HG03575 (cell line): Measurements from ENCODE around the gene SNAPC4.
"Not testable (repeated sequence)": the region's sequence is repeated elsewhere in the genome, so short reads cannot be mapped to it uniquely, and the experiment has no call there.

Source experiments
- ATAC-seq: cut with Tn5 transposase; IDR thresholded peaks from one replicate; pipeline ENCODE4 v1.9.1; 2021; ENCODE audit not compliant: unreplicated experiment, insufficient number of reproducible peaks, low FRiP score; ENCODE audit errors: extremely low read depth

SNAPC4 gene

GRCh38 chr9:136363106-136363948, 36.6 kb downstream of the SNAPC4 start, which contains the start of gene DNLZ:
DNLZ (minus strand) TSS chr9:136363744; CDS start chr9:136363714, 30 bp downstream.
- no peak for ATAC-seq

DNA sequence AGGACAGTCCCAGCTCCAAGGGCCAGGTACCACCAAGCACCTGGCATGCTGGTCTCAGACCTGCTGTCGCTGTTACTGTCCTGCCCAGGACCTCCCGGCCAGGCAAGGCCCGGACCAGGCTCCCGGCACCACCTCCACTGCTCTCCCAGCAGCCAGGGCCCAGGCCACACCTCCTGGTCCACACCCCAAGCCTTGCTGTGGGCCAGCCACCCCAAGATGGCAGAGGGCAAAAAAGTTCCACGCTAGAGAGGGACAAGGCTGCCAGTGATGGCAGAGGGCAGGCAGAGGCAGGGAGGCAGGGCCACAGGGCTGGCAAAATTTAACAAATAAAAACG, 37.6 kb downstream of the SNAPC4 start:
- ATAC-seq = no peak

DNA sequence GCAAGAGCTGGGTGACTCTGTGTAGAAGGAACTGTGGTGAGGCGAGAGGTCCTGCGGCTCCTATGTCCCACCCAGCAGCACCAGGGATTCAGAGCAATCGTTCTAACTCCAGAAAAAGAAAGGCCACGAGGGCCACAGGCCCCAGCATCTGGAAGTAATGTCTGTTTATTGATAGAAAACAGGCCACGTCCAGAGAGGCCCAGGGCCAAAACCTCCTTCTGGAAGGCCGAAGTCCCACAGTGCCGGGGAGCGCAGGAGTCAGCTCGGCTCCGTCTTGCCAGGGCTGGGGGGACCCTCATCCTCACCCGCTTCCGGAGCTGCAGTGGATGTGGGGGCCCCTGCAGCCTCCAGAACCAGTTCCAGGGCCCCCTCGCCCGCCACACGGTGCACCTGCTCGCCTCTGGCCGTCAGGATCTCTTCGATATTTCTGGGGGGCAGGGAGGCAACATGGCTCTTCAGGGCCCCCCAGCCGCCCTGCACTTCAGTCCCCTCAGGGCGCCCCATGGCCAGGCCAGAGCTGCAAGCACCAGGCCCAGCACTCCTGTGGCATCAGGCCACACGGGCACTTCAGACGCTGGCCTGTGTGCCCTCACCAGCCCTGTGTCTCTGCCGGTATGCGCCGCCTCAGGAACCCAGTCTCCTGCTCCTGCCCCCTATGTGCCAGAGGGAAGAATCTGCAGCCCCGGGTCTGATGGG, 38.1 kb downstream of the SNAPC4 start:
- no peak for ATAC-seq

DNA sequence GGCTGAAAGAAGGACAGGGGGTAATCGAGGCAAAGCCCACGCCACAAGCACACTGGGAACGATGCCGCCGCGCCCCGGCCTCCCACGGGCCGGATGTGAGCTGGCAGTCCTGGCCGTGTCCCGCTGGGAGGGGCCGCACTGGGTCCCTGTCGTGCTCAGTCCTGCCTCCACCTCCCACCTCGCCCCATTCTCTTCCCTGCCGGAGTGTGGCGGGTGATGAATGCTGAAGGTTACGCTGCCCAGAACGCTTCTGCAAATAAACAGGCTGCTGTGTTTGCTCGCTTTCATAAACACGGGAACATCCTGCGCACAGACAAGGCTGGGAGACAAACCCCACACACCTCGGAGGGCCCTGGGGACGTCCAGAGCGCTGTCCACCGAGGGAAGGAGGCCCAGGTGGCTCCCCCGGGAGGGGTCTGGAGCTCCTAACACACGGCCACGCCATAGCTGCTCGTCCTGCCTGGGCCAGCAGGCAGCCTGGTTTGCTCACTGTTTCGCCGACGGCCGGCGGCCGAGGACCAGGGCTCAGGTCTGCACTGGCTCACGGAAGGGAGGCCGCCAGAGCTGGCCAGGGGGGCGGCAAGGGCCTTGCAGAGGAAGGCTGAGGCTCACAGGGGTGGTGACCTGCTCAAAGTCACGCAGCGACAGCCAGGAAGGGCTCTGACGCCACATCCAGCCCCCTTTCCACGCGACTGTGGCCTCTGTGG, 38.8 kb downstream of the SNAPC4 start:
- no peak for ATAC-seq

GRCh38 chr9:136359774-136360718, 39.9 kb downstream of the SNAPC4 start:
- no peak for ATAC-seq

DNA sequence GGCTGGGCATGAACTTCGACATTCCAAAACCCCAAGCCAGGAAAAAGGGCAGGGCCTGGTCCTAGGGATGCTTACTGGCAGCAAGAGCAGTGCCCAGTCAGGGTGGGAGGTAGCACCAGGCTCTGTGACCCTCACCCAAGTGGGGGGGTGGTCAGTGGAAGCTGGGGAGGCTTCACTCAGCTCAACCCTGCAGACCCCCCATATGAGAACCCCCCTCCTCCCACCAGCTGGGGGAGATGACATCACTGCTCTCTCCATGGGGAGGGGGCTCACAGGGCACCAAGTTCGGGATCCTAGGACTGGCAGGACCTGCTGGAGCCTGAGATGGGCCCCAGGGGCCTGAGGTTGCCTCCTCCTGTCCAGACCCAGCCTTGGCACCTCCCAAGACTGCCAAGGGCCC, 41.1 kb downstream of the SNAPC4 start:
- ATAC-seq = no peak

- ATAC-seq = no peak
Observed at GRCh38 chr9:136358016-136358415, 42.0 kb downstream of the SNAPC4 start.

- ATAC-seq = no peak
Observed at GRCh38 chr9:136357202-136357725, 42.7 kb downstream of the SNAPC4 start.

DNA sequence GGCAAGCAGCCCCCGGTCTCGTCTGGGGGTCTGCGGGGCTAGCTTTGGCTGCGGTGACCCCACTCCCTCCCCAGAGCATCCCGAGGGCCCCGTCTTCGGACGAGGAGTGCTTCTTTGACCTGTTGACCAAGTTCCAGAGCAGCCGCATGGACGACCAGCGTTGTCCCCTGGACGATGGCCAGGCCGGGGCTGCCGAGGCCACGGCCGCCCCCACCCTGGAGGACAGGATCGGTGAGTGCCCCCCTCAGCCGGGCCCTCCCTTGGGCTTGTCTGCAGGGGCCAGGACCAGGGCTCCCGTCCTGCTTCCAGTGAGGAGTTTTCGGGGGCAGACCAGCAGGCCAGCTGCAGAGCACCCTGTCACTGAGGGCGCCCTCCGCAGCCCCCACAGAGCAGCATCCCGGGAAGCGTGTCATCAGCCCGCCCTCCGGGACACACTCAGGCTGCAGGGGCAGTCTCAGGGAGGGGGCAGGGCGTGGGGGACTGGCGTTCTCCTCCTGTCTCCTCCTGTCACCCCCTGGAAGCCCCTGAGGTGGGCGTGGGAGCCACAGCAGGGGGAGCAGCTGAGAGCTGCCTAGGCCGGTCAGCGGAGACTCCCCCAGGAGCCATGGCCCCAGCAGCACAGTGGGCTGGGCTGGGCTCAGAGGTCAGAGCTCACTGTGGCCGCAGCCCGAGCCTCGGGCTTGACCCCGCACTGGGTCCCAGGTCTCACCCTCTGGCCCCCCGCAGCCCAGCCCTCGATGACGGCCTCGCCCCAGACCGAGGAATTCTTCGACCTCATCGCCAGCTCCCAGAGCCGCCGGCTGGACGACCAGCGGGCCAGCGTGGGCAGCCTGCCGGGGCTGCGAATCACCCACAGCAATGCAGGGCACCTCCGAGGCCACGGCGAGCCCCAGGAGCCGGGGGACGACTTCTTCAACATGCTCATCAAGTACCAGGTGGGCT, 44.1 kb downstream of the SNAPC4 start:
- no peak for ATAC-seq

- ATAC-seq = no peak
Observed at GRCh38 chr9:136354592-136355085, 45.3 kb downstream of the SNAPC4 start.

GRCh38 chr9:136353757-136354488, 46.0 kb downstream of the SNAPC4 start:
- ATAC-seq = no peak

GRCh38 chr9:136353088-136353487, 46.9 kb downstream of the SNAPC4 start:
- no peak for ATAC-seq

GRCh38 chr9:136352682-136353081, 47.3 kb downstream of the SNAPC4 start:
- ATAC-seq = no peak

- ATAC-seq = not testable (repeated sequence)
Observed at GRCh38 chr9:136351868-136352267, 48.1 kb downstream of the SNAPC4 start.

DNA sequence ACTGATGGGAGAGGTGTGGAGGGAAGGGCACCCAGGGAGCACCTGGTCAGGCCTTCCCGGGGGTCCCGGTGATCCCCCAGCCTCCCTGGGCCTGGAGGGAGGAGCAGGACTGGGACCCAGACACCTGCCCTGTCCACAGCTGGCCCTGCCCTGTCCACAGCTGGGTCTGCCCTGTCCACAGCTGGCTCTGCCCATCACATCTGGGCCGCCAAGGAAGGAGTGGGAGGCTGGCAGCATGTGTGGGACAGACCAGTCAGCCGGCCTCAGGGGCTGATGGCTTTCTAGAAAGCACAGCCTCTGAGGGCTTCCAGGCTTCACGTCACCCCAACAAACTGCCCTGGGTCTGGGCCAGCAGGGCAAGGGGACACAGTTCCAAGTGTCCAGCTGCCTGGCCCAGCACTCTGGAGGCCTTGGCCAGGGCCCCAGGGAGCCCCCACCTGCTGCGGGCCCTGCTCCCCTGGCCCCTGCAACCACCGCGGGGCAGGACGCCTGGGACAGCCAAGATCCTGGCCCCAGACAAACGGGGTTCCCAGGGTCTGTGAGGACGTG, 48.6 kb downstream of the SNAPC4 start:
- no peak for ATAC-seq
